ENCODE measurements around the gene ZNF521.

ZNF521 gene

GRCh38 chr18:25047983-25048382 lies 304.0 kb downstream of the ZNF521 start:
- H3K36me3 ChIP-seq (ENCODE audit: control insufficient read depth, insufficient read depth, low read length) = no peaks in the 10 kb centered on the region
- H3K27me3 ChIP-seq (replicated peaks; ENCODE audit: control insufficient read depth, insufficient read depth, low read length) = no peaks in the 10 kb centered on the region; the same call in none of the 2 replicates
- no peak for DNase-seq (ENCODE audit: extremely low read depth, insufficient read length)
- TF ChIP-seq CTCF (IDR thresholded peaks at IDR 0.05; ENCODE audit: insufficient read depth, low read length, poor library complexity, severe bottlenecking) = no peak
- no peak overlapping the region for H3K4me3 ChIP-seq (replicated peaks; ENCODE audit: low read depth, low read length)

GRCh38 chr18:25047421-25047820 lies 304.5 kb downstream of the ZNF521 start:
- Histone ChIP-seq H3K27me3 (replicated peaks; ENCODE audit: control insufficient read depth, insufficient read depth, low read length) (no peaks in the 10 kb centered on the region; the same call in none of the 2 replicates), H3K4me3 (replicated peaks; ENCODE audit: low read depth, low read length) (no peak overlapping the region), H3K36me3 (ENCODE audit: control insufficient read depth, insufficient read depth, low read length) (no peaks in the 10 kb centered on the region)
- no peak for TF ChIP-seq CTCF (IDR thresholded peaks at IDR 0.05; ENCODE audit: insufficient read depth, low read length, poor library complexity, severe bottlenecking)
- DNase-seq (ENCODE audit: extremely low read depth, insufficient read length) = no peak

DNA sequence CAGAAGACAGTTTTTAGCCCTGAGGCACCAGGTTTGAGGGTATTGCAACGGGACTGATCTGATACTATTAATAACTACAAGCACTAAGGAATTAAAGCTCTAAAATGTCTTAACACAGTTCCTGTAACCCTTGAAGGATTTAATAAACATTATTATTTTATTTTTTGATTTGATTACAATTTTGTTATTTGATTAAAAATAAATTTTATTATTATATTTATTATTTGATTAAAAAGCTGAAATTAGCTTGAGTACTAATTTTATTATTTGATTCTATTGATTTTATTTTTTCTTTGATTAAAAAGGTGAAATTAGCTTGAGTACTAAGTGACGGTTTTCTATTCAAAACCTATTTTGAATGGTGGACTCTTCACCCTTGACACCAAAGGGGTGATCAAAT lies 307.3 kb downstream of the ZNF521 start:
- no peaks in the 10 kb centered on the region; the same call in 1 of the 2 replicates for H3K27me3 ChIP-seq (replicated peaks; ENCODE audit: control insufficient read depth, insufficient read depth, low read length)
- no peak for TF ChIP-seq CTCF (IDR thresholded peaks at IDR 0.05; ENCODE audit: insufficient read depth, low read length, poor library complexity, severe bottlenecking)

GRCh38 chr18:25043104-25043503 lies 308.9 kb downstream of the ZNF521 start:
- no peaks in the 10 kb centered on the region for H3K36me3 ChIP-seq (ENCODE audit: control insufficient read depth, insufficient read depth, low read length)
- H3K4me3 ChIP-seq (replicated peaks; ENCODE audit: low read depth, low read length) = no peak overlapping the region
- no peaks in the 10 kb centered on the region; the same call in 1 of the 2 replicates for H3K27me3 ChIP-seq (replicated peaks; ENCODE audit: control insufficient read depth, insufficient read depth, low read length)
- DNase-seq (ENCODE audit: extremely low read depth, insufficient read length) = no peak
- no peak for TF ChIP-seq CTCF (IDR thresholded peaks at IDR 0.05; ENCODE audit: insufficient read depth, low read length, poor library complexity, severe bottlenecking)

More for the DNA sequence above, 307.3 kb downstream of the ZNF521 start:
- Histone ChIP-seq H3K4me3 (replicated peaks; ENCODE audit: low read depth, low read length) (no peak overlapping the region), H3K36me3 (ENCODE audit: control insufficient read depth, insufficient read depth, low read length) (no peaks in the 10 kb centered on the region)
- no peak for DNase-seq (ENCODE audit: extremely low read depth, insufficient read length)

- H3K36me3 ChIP-seq (ENCODE audit: control insufficient read depth, insufficient read depth, low read length) = no peaks in the 10 kb centered on the region
- H3K4me3 ChIP-seq (replicated peaks; ENCODE audit: low read depth, low read length) = no peak overlapping the region
- DNase-seq (ENCODE audit: extremely low read depth, insufficient read length) = no peak
- no peaks in the 10 kb centered on the region; the same call in 1 of the 2 replicates for H3K27me3 ChIP-seq (replicated peaks; ENCODE audit: control insufficient read depth, insufficient read depth, low read length)
- no peak for TF ChIP-seq CTCF (IDR thresholded peaks at IDR 0.05; ENCODE audit: insufficient read depth, low read length, poor library complexity, severe bottlenecking)
Observed at GRCh38 chr18:25042641-25043051, 309.3 kb downstream of the ZNF521 start.

GRCh38 chr18:25039781-25040180 lies 312.2 kb downstream of the ZNF521 start:
- no peaks in the 10 kb centered on the region; the same call in 1 of the 2 replicates for H3K27me3 ChIP-seq (replicated peaks; ENCODE audit: control insufficient read depth, insufficient read depth, low read length)
- no peak for TF ChIP-seq CTCF (IDR thresholded peaks at IDR 0.05; ENCODE audit: insufficient read depth, low read length, poor library complexity, severe bottlenecking)
- no peak for DNase-seq (ENCODE audit: extremely low read depth, insufficient read length)

More at GRCh38 chr18:25039781-25040180, 312.2 kb downstream of the ZNF521 start:
- Histone ChIP-seq H3K4me3 (replicated peaks; ENCODE audit: low read depth, low read length) (no peak overlapping the region), H3K36me3 (ENCODE audit: control insufficient read depth, insufficient read depth, low read length) (no peaks in the 10 kb centered on the region)
